Coronary artery (tissue), 2 donors: ENCODE results near the gene PCDHB1.
"Not testable (repeated sequence)": the region's sequence is repeated elsewhere in the genome, so short reads cannot be mapped to it uniquely, and the experiment has no call there.

Source experiments
- DNase-seq: peaks from one replicate; pipeline ENCODE4 v3.0.0-alpha.2; 2017; ENCODE audit warnings: low spot score
- H3K27ac ChIP-seq, 2 donors: fragments of 200-600 bp; sonication (generic); one replicate each; pipeline ENCODE4 v1.5.1; 2016 to 2019
- H3K4me3 ChIP-seq: fragments of 200-600 bp; sonication (generic); 2 replicates; pipeline ENCODE4 v1.5.1; 2016; ENCODE audit warnings: mild to moderate bottlenecking, moderate library complexity
- TF ChIP-seq, protein P1 (sequence below): fragments of 200-600 bp; sonication (generic); IDR thresholded peaks from one replicate; pipeline ENCODE4 v1.5.1; 2019; ENCODE audit warnings: antibody characterized with exemption

The PCDHB1 gene

DNA sequence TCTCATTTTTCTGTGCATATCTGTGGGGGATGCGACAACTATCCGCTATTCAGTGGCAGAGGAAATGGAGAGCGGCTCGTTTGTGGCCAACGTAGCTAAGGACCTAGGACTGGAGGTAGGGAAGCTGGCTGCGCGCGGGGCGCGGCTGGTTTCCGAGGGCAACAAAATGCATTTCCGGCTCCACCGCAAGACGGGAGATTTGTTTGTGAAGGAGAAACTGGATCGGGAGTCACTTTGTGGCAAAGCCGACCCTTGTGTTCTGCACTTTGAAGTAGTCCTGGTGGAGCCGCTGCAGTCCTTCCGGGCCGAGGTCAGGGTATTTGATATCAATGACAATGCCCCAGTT lies 320 bp downstream of the PCDHB1 start:
- TF ChIP-seq, protein P1, sequence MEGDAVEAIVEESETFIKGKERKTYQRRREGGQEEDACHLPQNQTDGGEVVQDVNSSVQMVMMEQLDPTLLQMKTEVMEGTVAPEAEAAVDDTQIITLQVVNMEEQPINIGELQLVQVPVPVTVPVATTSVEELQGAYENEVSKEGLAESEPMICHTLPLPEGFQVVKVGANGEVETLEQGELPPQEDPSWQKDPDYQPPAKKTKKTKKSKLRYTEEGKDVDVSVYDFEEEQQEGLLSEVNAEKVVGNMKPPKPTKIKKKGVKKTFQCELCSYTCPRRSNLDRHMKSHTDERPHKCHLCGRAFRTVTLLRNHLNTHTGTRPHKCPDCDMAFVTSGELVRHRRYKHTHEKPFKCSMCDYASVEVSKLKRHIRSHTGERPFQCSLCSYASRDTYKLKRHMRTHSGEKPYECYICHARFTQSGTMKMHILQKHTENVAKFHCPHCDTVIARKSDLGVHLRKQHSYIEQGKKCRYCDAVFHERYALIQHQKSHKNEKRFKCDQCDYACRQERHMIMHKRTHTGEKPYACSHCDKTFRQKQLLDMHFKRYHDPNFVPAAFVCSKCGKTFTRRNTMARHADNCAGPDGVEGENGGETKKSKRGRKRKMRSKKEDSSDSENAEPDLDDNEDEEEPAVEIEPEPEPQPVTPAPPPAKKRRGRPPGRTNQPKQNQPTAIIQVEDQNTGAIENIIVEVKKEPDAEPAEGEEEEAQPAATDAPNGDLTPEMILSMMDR = no peak
- H3K4me3 ChIP-seq = peak overlapping the region; percentile 74
- H3K27ac ChIP-seq = no peak overlapping the region
- DNase-seq = no peak

DNA sequence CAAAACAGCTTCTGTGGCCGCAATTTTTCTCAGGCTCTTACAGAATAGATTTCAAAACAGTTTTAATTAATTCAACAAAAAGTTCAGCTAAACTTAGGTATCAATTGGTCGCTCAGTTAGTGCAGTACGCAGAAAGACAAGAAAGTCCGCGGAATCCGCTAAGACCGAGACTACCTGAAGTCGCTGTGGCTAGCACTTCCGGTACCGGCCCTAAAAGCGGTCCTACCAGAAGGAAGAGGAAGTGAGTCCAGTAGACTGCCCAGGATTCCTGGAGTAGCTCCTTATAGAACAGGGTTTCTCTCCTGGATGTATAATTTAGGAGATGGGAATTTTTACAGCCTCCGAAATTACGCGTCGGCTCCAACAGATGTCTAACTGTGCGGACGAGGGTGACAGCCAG lies 26.7 kb downstream of the PCDHB1 start:
- TF ChIP-seq, protein P1 = no peak
- H3K4me3 ChIP-seq = peak overlapping the region; percentile 27
- DNase-seq = no peak
- no peak overlapping the region for H3K27ac ChIP-seq

DNA sequence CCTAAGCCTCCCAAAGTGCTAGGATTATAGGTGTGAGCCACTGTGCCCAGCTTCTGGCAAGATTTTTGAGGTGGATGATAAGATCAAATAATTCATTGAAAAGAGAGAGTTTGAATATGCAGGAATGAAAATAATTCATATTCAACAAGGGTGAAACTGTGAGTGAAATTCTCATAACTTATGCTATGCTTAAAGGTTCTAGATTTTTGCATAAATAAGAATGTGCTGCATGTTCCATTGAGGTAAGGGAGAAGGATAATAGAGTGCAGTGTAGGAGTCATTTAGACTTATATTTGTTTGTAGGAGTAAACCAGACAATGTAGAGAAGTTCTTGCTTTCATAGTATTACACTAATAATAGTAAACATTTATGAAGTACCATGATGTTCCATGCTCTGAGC lies 31.1 kb downstream of the PCDHB1 start:
- DNase-seq = no peak
- Histone ChIP-seq H3K4me3 (no peak overlapping the region), H3K27ac (no peak overlapping the region)
- TF ChIP-seq, protein P1 = no peak

DNA sequence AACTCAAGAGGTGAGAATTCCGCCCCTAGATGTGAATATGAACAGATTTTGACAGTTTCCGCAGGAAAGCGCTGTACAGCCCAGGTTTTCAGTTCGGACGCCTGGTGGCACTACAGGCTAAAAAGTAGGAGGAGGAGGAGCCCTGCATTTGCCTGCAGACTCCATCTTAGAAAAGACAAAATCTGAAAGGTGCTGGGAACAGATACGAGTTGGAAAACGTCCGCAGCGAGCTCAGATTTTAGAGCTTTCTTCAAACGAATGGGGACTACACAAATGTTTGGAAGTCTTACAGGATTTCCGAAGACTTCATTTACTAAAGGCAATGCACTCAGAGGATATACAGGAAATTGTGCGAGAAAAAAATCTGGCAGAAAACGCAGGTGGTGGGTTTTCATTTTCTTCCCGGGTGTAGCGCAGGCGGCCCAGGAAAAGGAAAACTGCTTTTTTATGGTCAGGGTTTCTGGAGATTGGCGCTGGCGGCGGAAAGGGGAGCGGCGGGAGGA lies 33.4 kb downstream of the PCDHB1 start:
- Histone ChIP-seq H3K4me3 (peak overlapping the region; percentile 64), H3K27ac (peak overlapping the region; percentile 32 to 38)
- no peak for DNase-seq
- TF ChIP-seq, protein P1 = no peak

DNA sequence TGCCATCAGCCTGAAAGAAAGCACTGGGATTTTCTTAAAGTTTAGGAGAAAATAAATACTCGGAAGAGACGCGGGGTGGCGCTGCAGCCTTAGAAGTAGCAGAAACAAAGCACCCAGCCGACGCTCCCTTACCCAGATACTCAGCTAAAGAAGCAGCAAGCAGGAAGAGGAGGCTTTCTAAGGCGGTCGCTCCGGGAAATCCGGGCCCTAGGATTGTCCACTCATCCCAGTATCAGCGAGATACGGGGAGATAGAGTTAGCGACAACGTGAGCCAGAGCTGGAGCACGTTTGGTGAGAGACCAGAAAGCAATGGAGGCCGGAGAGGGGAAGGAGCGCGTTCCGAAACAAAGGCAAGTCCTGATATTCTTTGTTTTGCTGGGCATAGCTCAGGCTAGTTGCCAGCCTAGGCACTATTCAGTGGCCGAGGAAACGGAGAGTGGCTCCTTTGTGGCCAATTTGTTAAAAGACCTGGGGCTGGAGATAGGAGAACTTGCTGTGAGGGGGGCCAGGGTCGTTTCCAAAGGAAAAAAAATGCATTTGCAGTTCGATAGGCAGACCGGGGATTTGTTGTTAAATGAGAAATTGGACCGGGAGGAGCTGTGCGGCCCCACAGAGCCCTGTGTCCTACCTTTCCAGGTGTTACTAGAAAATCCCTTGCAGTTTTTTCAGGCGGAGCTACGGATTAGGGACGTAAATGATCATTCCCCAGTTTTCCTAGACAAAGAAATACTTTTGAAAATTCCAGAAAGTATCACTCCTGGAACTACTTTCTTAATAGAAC lies 43.5 kb downstream of the PCDHB1 start, which contains the start of gene PCDHB2:
TSS of gene PCDHB2 (plus strand) at position 135 of the 782 bp plus-strand sequence. CDS start at position 311, 176 bp downstream.
- TF ChIP-seq, protein P1 = no peak
- DNase-seq = no peak
- Histone ChIP-seq H3K27ac (no peak within 1 kb of the TSS), H3K4me3 (peak within 1 kb of the TSS; percentile 62)

DNA sequence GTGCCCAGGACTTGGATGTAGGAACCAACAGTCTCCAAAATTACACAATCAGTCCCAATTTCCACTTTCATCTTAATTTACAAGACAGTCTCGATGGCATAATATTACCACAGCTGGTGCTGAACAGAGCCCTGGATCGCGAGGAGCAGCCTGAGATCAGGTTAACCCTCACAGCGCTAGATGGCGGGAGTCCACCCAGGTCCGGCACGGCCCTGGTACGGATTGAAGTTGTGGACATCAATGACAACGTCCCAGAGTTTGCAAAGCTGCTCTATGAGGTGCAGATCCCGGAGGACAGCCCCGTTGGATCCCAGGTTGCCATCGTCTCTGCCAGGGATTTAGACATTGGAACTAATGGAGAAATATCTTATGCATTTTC lies 44.1 kb downstream of the PCDHB1 start:
- TF ChIP-seq, protein P1 = no peak
- H3K4me3 ChIP-seq = peak overlapping the region; percentile 62

DNA sequence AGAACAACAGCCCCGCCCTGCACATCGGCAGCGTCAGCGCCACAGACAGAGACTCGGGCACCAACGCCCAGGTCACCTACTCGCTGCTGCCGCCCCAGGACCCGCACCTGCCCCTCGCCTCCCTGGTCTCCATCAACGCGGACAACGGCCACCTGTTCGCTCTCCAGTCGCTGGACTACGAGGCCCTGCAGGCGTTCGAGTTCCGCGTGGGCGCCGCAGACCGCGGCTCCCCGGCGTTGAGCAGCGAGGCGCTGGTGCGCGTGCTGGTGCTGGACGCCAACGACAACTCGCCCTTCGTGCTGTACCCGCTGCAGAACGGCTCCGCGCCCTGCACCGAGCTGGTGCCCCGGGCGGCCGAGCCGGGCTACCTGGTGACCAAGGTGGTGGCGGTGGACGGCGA lies 45.0 kb downstream of the PCDHB1 start:
- DNase-seq, H3K27ac ChIP-seq, H3K4me3 ChIP-seq: not testable (repeated sequence)

More for the DNA sequence above, 44.1 kb downstream of the PCDHB1 start:
- no peak for DNase-seq
- no peak overlapping the region for H3K27ac ChIP-seq

DNA sequence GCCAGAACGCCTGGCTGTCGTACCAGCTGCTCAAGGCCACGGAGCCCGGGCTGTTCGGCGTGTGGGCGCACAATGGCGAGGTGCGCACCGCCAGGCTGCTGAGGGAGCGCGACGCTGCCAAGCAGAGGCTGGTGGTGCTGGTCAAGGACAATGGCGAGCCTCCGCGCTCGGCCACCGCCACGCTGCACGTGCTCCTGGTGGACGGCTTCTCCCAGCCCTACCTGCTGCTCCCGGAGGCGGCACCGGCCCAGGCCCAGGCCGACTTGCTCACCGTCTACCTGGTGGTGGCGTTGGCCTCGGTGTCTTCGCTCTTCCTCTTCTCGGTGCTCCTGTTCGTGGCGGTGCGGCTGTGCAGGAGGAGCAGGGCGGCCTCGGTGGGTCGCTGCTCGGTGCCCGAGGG lies 45.4 kb downstream of the PCDHB1 start:
- not testable (repeated sequence) for H3K27ac ChIP-seq, DNase-seq, H3K4me3 ChIP-seq
